ENCODE results near the gene RASGRF2. TPM values are rescaled to one million over a fixed set of nuclear protein-coding genes. Genes with fewer than 3 reads are reported as not detected.

Gene RASGRF2
- total RNA-seq, 1 experiment from 2014 or later = 0.48 TPM

DNA sequence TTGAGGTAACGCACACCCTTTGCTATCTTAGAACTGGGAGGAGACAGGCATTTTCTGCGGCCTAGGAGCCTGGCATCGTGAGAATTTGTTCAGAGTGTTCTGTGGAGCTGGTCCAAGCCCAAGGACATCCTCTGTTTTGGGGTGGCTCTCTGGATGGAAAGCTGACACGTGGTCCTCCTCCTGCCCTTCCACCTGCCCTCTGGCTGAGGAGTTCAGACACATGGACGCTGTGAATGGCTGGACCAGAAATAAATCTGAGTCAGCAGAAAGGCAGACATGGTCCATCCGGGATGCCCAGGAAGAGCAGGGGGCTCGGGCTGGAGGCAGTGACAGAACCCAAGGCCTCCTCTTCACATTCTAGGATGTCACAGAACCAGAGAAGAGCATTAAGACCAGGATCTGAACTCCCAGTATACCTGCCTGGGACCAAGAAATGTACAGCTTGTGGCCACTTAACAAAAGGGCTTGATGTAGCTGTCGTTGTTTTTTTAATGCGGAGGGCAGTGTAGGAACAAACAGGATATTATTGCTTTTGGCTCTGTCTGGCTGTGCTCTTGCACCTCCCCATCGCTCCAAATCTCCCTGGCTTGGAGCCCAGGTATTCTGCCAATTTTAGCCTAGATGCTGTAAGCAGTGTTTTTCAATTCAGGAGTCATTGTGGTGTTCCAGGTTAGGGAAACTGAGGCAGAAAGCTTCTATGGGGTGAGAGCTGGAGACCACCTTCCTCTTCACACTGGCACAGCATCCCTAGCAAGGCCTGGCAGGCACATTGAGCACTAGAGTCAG lies 275.3 kb downstream of the RASGRF2 start:
- Histone ChIP-seq H3K4me3 (no peak overlapping the region), H3K27ac (no peak overlapping the region), H3K79me2 (ENCODE audit: low read depth) (no peaks in the 10 kb centered on the region), H3K27me3 (ENCODE audit: insufficient read depth, low read depth) (no peaks in the 10 kb centered on the region), H3K9me2 (ENCODE audit: insufficient read depth) (no peaks in the 10 kb centered on the region), H2AFZ (no peak overlapping the region), H3K9me3 (ENCODE audit: insufficient read depth, low read depth) (no peaks in the 10 kb centered on the region), H3K4me1 (replicated peaks; ENCODE audit: insufficient read depth) (no peaks in the 10 kb centered on the region), H3F3A (ENCODE audit: insufficient read depth, low read depth) (no peaks in the 10 kb centered on the region), H3K36me3 (ENCODE audit: low read depth) (no peaks in the 10 kb centered on the region), H4K20me1 (ENCODE audit: insufficient read depth) (no peaks in the 10 kb centered on the region), H3K4me2 (no peak overlapping the region)
- BruUV-seq (replicated peaks) = no TSS peak
- intact Hi-C loops (cut with micrococcal nuclease; ENCODE audit: unreplicated experiment) = no loop called here
- CTCF ChIA-PET = no interaction called here
- no peak for DNase-seq
- TF ChIP-seq EZH2 (IDR thresholded peaks at IDR 0.05; ENCODE audit: low read depth) (no peak), CTCF (conservative IDR thresholded peaks at IDR 0.05) (no peak)
- POLR2A ChIA-PET (ENCODE audit: unreplicated experiment) = no interaction called here

DNA sequence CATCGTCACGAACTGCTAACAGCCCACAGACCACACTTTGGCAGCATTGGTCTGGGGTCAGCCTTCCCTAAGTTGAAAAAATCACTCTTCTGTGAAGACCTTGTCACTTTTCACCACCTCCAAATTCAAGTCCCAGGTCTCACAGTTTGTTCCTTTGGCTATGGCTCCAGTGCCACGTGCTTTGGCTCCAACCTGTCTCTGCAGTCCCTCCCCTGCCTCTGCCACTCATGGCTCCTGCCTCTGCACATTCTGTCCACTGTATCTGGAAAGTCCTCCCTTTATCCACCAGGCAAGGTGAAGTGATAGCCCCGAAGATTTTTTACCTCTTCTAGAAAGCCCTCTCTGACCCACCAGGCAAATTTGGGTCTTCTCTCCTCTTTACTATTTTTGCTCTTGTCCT lies 278.3 kb downstream of the RASGRF2 start:
- ChIA-PET CTCF (no interaction called here), POLR2A (ENCODE audit: unreplicated experiment) (no interaction called here)
- TF ChIP-seq EZH2 (IDR thresholded peaks at IDR 0.05; ENCODE audit: low read depth) = no peak
- no peak for TF ChIP-seq CTCF (conservative IDR thresholded peaks at IDR 0.05)
- H3K36me3 ChIP-seq (ENCODE audit: low read depth) = no peaks in the 10 kb centered on the region
- no peak overlapping the region for H3K27ac ChIP-seq
- no peak overlapping the region for H3K4me2 ChIP-seq
- no peaks in the 10 kb centered on the region for H3K79me2 ChIP-seq (ENCODE audit: low read depth)
- H3F3A ChIP-seq (ENCODE audit: insufficient read depth, low read depth) = no peaks in the 10 kb centered on the region
- H4K20me1 ChIP-seq (ENCODE audit: insufficient read depth) = no peaks in the 10 kb centered on the region
- intact Hi-C loops (cut with micrococcal nuclease; ENCODE audit: unreplicated experiment) = no loop called here
- H3K27me3 ChIP-seq (ENCODE audit: insufficient read depth, low read depth) = no peaks in the 10 kb centered on the region
- DNase-seq = no peak
- BruUV-seq (replicated peaks) = no TSS peak
- H3K4me3 ChIP-seq = no peak overlapping the region
- H3K9me3 ChIP-seq (ENCODE audit: insufficient read depth, low read depth) = no peaks in the 10 kb centered on the region
- no peak overlapping the region for H2AFZ ChIP-seq
- no peaks in the 10 kb centered on the region for H3K9me2 ChIP-seq (ENCODE audit: insufficient read depth)
- no peaks in the 10 kb centered on the region for H3K4me1 ChIP-seq (replicated peaks; ENCODE audit: insufficient read depth)

- no peak overlapping the region for H3K27ac ChIP-seq
- intact Hi-C loops (cut with micrococcal nuclease; ENCODE audit: unreplicated experiment) = no loop called here
- no peak overlapping the region for H3K4me2 ChIP-seq
- BruUV-seq (replicated peaks) = no TSS peak
- no peaks in the 10 kb centered on the region for H3K79me2 ChIP-seq (ENCODE audit: low read depth)
- no peak for DNase-seq
- H3K36me3 ChIP-seq (ENCODE audit: low read depth) = no peaks in the 10 kb centered on the region
- no peak overlapping the region for H3K4me3 ChIP-seq
- ChIA-PET POLR2A (ENCODE audit: unreplicated experiment) (no interaction called here), CTCF (no interaction called here)
- H3K9me3 ChIP-seq (ENCODE audit: insufficient read depth, low read depth) = no peaks in the 10 kb centered on the region
- TF ChIP-seq EZH2 (IDR thresholded peaks at IDR 0.05; ENCODE audit: low read depth) (no peak), CTCF (conservative IDR thresholded peaks at IDR 0.05) (no peak)
- no peaks in the 10 kb centered on the region for H4K20me1 ChIP-seq (ENCODE audit: insufficient read depth)
- H3K9me2 ChIP-seq (ENCODE audit: insufficient read depth) = no peaks in the 10 kb centered on the region
- no peak overlapping the region for H2AFZ ChIP-seq
- H3K4me1 ChIP-seq (replicated peaks; ENCODE audit: insufficient read depth) = no peaks in the 10 kb centered on the region
- H3F3A ChIP-seq (ENCODE audit: insufficient read depth, low read depth) = no peaks in the 10 kb centered on the region
- no peaks in the 10 kb centered on the region for H3K27me3 ChIP-seq (ENCODE audit: insufficient read depth, low read depth)
These were observed 279.4 kb downstream of the RASGRF2 start for GRCh38 chr5:81239613-81240012.
